GM12878 (cell line): ENCODE results near the gene TFAP2E. TPM values are rescaled to one million over a fixed set of nuclear protein-coding genes. Genes with fewer than 3 reads are reported as not detected.

Experiments used
- ATAC-seq: fragments of 200-7000 bp; cut with Tn5 transposase; 3 replicates; pipeline ENCODE4 v1.9.1; 2020; ENCODE audit warnings: mild to moderate bottlenecking, moderate library complexity
- BruUV-seq: library from RNA; stranded (reverse); fragments of 400-500 nt; replicated peaks from 2 replicates; lab custom pipeline; 2021; lab: Mats Ljungman, UMichigan
- CTCF ChIA-PET: fragments of 300-600 bp; sonication (Branson Sonifier 250); formaldehyde crosslinking; extraction: SDS; loops from one replicate; lab custom pipeline; 2021; ENCODE audit warnings: inconsistent platforms; lab: Yijun Ruan, JAX
- POLR2A ChIA-PET: fragments of 350-600 bp; formaldehyde crosslinking; extraction: SDS; loops from one replicate; lab custom pipeline; 2021; ENCODE audit warnings: inconsistent platforms; lab: Charles Lee
- RAD21 ChIA-PET: fragments of 300-600 bp; sonication (Branson Sonifier 250); formaldehyde crosslinking; loops from one replicate; lab custom pipeline; 2023; ENCODE audit warnings: antibody characterized with exemption; ENCODE audit not compliant: unreplicated experiment; lab: Charles Lee
- SMC1A ChIA-PET: fragments of 300-600 bp; sonication (Branson Sonifier 250); formaldehyde crosslinking; loops from one replicate; lab custom pipeline; 2023; ENCODE audit not compliant: unreplicated experiment, uncharacterized antibody; lab: Charles Lee
- DNase-seq: peaks from one replicate; pipeline ENCODE4 v3.0.0-alpha.2; 2011; ENCODE audit warnings: low read depth, low spot score
- FAIRE-seq: peaks from 3 replicates; lab custom pipeline; 2011; peaks lifted over from hg19 to GRCh38; lab: Jason Lieb, UNC
- H2AFZ ChIP-seq: 2 replicates; pipeline ENCODE4 v1.6.0; 2011; ENCODE audit warnings: low read depth, low read length, control low read depth; ENCODE audit not compliant: control insufficient read depth
- H3K27ac ChIP-seq: 2 replicates; pipeline ENCODE4 v1.5.1; 2011; ENCODE audit warnings: control low read depth; ENCODE audit not compliant: control insufficient read depth, insufficient read depth
- H3K27me3 ChIP-seq, 2 experiments: replicated peaks in 1 of 2; 2 replicates each; pipeline versions ENCODE4 v1.6.0 to v1.6.1; 2011; ENCODE audit warnings: low read length in 1 of 2; ENCODE audit not compliant: control insufficient read depth in 2 of 2, insufficient read depth in 2 of 2
- H3K36me3 ChIP-seq, 2 experiments: 2 replicates each; pipeline ENCODE4 v1.5.1; 2011; ENCODE audit warnings: low read length in 1 of 2; ENCODE audit not compliant: control insufficient read depth in 2 of 2, insufficient read depth in 2 of 2
- H3K4me1 ChIP-seq: 2 replicates; pipeline ENCODE4 v1.6.1; 2011; ENCODE audit warnings: mild to moderate bottlenecking, low read length, moderate library complexity, mixed read lengths; ENCODE audit not compliant: control insufficient read depth, insufficient read depth
- H3K4me2 ChIP-seq: 2 replicates; pipeline ENCODE4 v1.6.0; 2011; ENCODE audit warnings: control low read depth; ENCODE audit not compliant: control insufficient read depth, insufficient read depth
- H3K4me3 ChIP-seq: fragments of 200-600 bp; sonication (generic); 2 replicates; pipeline ENCODE4 v1.5.1; 2016
- H3K79me2 ChIP-seq: 2 replicates; pipeline ENCODE4 v1.6.0; 2011; ENCODE audit warnings: low read length; ENCODE audit not compliant: control insufficient read depth, insufficient read depth
- H3K9ac ChIP-seq: 2 replicates; pipeline ENCODE4 v1.8.0; 2011; ENCODE audit warnings: low read length, control low read depth, mixed read lengths; ENCODE audit not compliant: control insufficient read depth, insufficient read depth
- H3K9me3 ChIP-seq: replicated peaks from 3 replicates; pipeline ENCODE4 v1.5.1; 2011; ENCODE audit warnings: mild to moderate bottlenecking, low read length; ENCODE audit not compliant: control insufficient read depth, insufficient read depth
- H4K20me1 ChIP-seq: 2 replicates; pipeline ENCODE4 v1.6.0; 2011; ENCODE audit not compliant: control insufficient read depth, insufficient read depth
- ASH2L ChIP-seq: fragments of 300-600, 200-600 bp; sonication (generic); IDR thresholded peaks from 2 replicates; pipeline ENCODE4 v1.6.1; 2017; ENCODE audit warnings: low read depth, mild to moderate bottlenecking, borderline replicate concordance
- BMI1 ChIP-seq: fragments of 450-650 bp; IDR thresholded peaks from 2 replicates; pipeline ENCODE4 v1.6.1; 2016; ENCODE audit warnings: mild to moderate bottlenecking, moderate library complexity, borderline replicate concordance
- CHD2 ChIP-seq: IDR thresholded peaks from 2 replicates; pipeline ENCODE4 v1.6.1; 2011; ENCODE audit warnings: low read depth, low read length, improper control_type of control experiment, borderline replicate concordance
- CHD4 ChIP-seq: fragments of 200-600 bp; sonication (generic); IDR thresholded peaks from 2 replicates; pipeline ENCODE4 v1.6.1; 2016; ENCODE audit warnings: mild to moderate bottlenecking
- FOXM1 ChIP-seq: IDR thresholded peaks from 2 replicates; pipeline ENCODE4 v1.6.1; 2012; ENCODE audit warnings: low read depth, mild to moderate bottlenecking, inconsistent platforms, low read length, moderate library complexity
- GATAD2B ChIP-seq: fragments of 450-650 bp; conservative IDR thresholded peaks from 2 replicates; pipeline ENCODE4 v1.6.1; 2017; ENCODE audit warnings: low read depth, mild to moderate bottlenecking, moderate library complexity
- HDAC6 ChIP-seq: fragments of 200-600 bp; sonication (generic); IDR thresholded peaks from one replicate; pipeline ENCODE4 v1.8.0; 2017; ENCODE audit warnings: antibody characterized with exemption; ENCODE audit not compliant: unreplicated experiment
- HSF1 ChIP-seq: fragments of 150-350 bp; IDR thresholded peaks from 2 replicates; pipeline ENCODE4 v1.6.1; 2014; ENCODE audit warnings: mild to moderate bottlenecking, low read depth, low read length
- IRF4 ChIP-seq: IDR thresholded peaks from 2 replicates; pipeline ENCODE4 v1.6.1; 2011; ENCODE audit warnings: low read depth, low read length
- MEF2B ChIP-seq: fragments of 450-650 bp; IDR thresholded peaks from 2 replicates; pipeline ENCODE4 v1.6.1; 2018; ENCODE audit warnings: mild to moderate bottlenecking, moderate library complexity; ENCODE audit not compliant: partially characterized antibody, poor library complexity, severe bottlenecking
- PBX3 ChIP-seq: IDR thresholded peaks from 2 replicates; pipeline ENCODE4 v1.6.1; 2011; ENCODE audit warnings: mild to moderate bottlenecking, low read depth, low read length, moderate library complexity; ENCODE audit not compliant: insufficient replicate concordance
- YY1 ChIP-seq: IDR thresholded peaks from 2 replicates; pipeline ENCODE4 v1.6.1; 2011; ENCODE audit warnings: low read depth, mild to moderate bottlenecking, low read length
- ZNF622 ChIP-seq: fragments of 450-650 bp; IDR thresholded peaks from 2 replicates; pipeline ENCODE4 v1.6.1; 2017; ENCODE audit warnings: mild to moderate bottlenecking, inconsistent platforms
- WGBS: methylation state at CpG from one replicate; pipeline ENCODE4 v1.1.6; 2016; ENCODE audit warnings: low lambda C conversion rate; ENCODE audit not compliant: insufficient replicate concordance, insufficient coverage; ENCODE audit errors: missing lambda C conversion rate; 5-methylcytosine and 5-hydroxymethylcytosine counted together
- in situ Hi-C: fragments of 300-500 bp; cut with MboI; formaldehyde crosslinking; loops from 9 replicates; pipeline ENCODE4 v1.14.3; 2018; ENCODE audit warnings: mixed read lengths
- intact Hi-C: fragments of 100-400 bp; cut with micrococcal nuclease; formaldehyde crosslinking; loops from one replicate; pipeline ENCODE4 v1.14.2; 2022; ENCODE audit not compliant: unreplicated experiment
- polyA plus RNA-seq, 11 experiments: library from polyadenylated mRNA; depleted of rRNA in 4 of 11; unstranded in 6 of 11; stranded (reverse) in 5 of 11; fragments of >200 nt; fragmentation: Nextera tagmentation in 4 of 11; fragmentation: Illumina TruSeq in 1 of 11; extraction: Ambion mirVana in 4 of 11; extraction: Trizol in 1 of 11; gene quantifications; 1 replicate in 1 of 11; 2 replicates in 10 of 11; pipeline versions ENCODE4 v1.2.1 to v1.2.3, GENCODE V29; 2011 to 2016; ENCODE audit warnings: inconsistent platforms in 2 of 11, missing spikeins in 2 of 11, low read depth in 1 of 11
- total RNA-seq, 4 experiments: library from RNA; depleted of rRNA in 3 of 4; stranded (reverse); fragments of >200 nt in 3 of 4; fragmentation: Illumina TruSeq in 1 of 4; extraction: Trizol in 1 of 4; gene quantifications; 2 replicates each; pipeline versions ENCODE4 v1.2.1 to v1.2.3, GENCODE V29; 2013 to 2021

The TFAP2E gene
- total and polyA plus RNA-seq, 10 of the 15 experiments (the other 5 are each of a cell fraction or from before 2014, with no cell fraction given) = 0.10 to 1.1 (median 0.43) TPM

GRCh38 chr1:35533586-35533985 is 39.5 kb upstream of the TFAP2E start:
- FAIRE-seq (no peak), DNase-seq (no peak), ATAC-seq (no peak)
- H3K36me3 ChIP-seq = peaks cover 5 to 10% of the 10 kb centered on the region in 2 experiments; a peak in 2 of 4 replicates
- 38% methylated on average over 1 of the region's 1 CpG for WGBS
- H3K27me3 ChIP-seq = no peaks in the 10 kb centered on the region
- peaks cover 33% of the 10 kb centered on the region for H3K9me3 ChIP-seq
- in situ Hi-C loops = no loop called here
- BruUV-seq = no TSS peak
- H3K4me2 ChIP-seq = no peak overlapping the region
- no peaks in the 10 kb centered on the region for H4K20me1 ChIP-seq
- H3K27ac ChIP-seq = no peak overlapping the region
- POLR2A ChIA-PET = interaction anchor here (0.9 to 2.9 kb wide), 3 partner anchors 23 to 28 kb away, joined by 4 to 19 read pairs (median 6); partner anchors contain the start of genes KIAA0319L and NCDN
- TF ChIP-seq IRF4 (no peak), YY1 (0 out of 2 replicates have a peak, but pooled peaks have one; percentile 29)
- peaks cover 9% of the 10 kb centered on the region for H3K4me1 ChIP-seq
- SMC1A ChIA-PET = interaction anchor here (0.6 to 3.1 kb wide), 14 partner anchors 9 to 104 kb away, joined by 3 to 22 read pairs (median 4); no protein-coding TSS in a partner anchor
- no peak overlapping the region for H2AFZ ChIP-seq
- H3K9ac ChIP-seq = no peak overlapping the region
- H3K79me2 ChIP-seq = peaks cover 40% of the 10 kb centered on the region
- intact Hi-C loops = no loop called here
- no peak overlapping the region for H3K4me3 ChIP-seq
- CTCF ChIA-PET = interaction anchor here (0.7 to 12.7 kb wide), 10 partner anchors 9 to 182 kb away, joined by 3 to 260 read pairs (median 4); no protein-coding TSS in a partner anchor
- RAD21 ChIA-PET = interaction anchor here (1.0 to 1.5 kb wide), 3 partner anchors 22 to 27 kb away, joined by 3 to 4 read pairs (median 3); no protein-coding TSS in a partner anchor

GRCh38 chr1:35535243-35535642 is 37.9 kb upstream of the TFAP2E start:
- peaks cover 46% of the 10 kb centered on the region for H3K79me2 ChIP-seq
- POLR2A ChIA-PET = interaction anchor here (0.6 to 7.3 kb wide), 6 partner anchors 21 to 84 kb away, joined by 3 to 65 read pairs (median 8); partner anchors contain the start of genes KIAA0319L and NCDN
- DNase-seq = no peak
- no peak for TF ChIP-seq IRF4
- TF ChIP-seq ASH2L = no peak
- TF ChIP-seq CHD4 = no peak
- TF ChIP-seq BMI1 = no peak
- TF ChIP-seq HSF1 = no peak
- no peak for TF ChIP-seq GATAD2B
- TF ChIP-seq ZNF622 = no peak
- no peak for TF ChIP-seq CHD2
- no peak for TF ChIP-seq MEF2B
- no peak for TF ChIP-seq PBX3
- TF ChIP-seq FOXM1 = no peak
- TF ChIP-seq HDAC6 = no peak

More at GRCh38 chr1:35535243-35535642, 37.9 kb upstream of the TFAP2E start:
- H3K9me3 ChIP-seq = peaks cover 23% of the 10 kb centered on the region
- H3K27ac ChIP-seq = no peak overlapping the region
- intact Hi-C loops = no loop called here
- ATAC-seq (no peak), FAIRE-seq (no peak)
- BruUV-seq = no TSS peak
- no peak overlapping the region for H3K4me3 ChIP-seq
- ChIA-PET RAD21 (interaction anchor here (1.2 to 8.4 kb wide), 6 partner anchors 15 to 83 kb away, joined by 3 to 139 read pairs (median 28); partner anchors contain the start of genes KIAA0319L and NCDN), SMC1A (interaction anchor here (0.8 to 8.8 kb wide), 14 partner anchors 10 to 181 kb away, joined by 3 to 254 read pairs (median 7); partner anchors contain the start of genes KIAA0319L and NCDN), CTCF (interaction anchor here (1.1 to 12.7 kb wide), 10 partner anchors 14 to 192 kb away, joined by 3 to 260 read pairs (median 12); partner anchors contain the start of genes KIAA0319L and NCDN)
- H3K27me3 ChIP-seq = no peaks in the 10 kb centered on the region
- peaks cover 4 to 10% of the 10 kb centered on the region in 2 experiments; a peak in 2 of 4 replicates for H3K36me3 ChIP-seq
- H3K4me1 ChIP-seq = peaks cover 25% of the 10 kb centered on the region
- in situ Hi-C loops = no loop called here
- H3K9ac ChIP-seq = no peak overlapping the region
- no peaks in the 10 kb centered on the region for H4K20me1 ChIP-seq
- no peak overlapping the region for H3K4me2 ChIP-seq
- no peak overlapping the region for H2AFZ ChIP-seq
